HG03521 (cell line): Measurements from ENCODE around the gene AGGF1.
"Not testable (repeated sequence)": the region's sequence is repeated elsewhere in the genome, so short reads cannot be mapped to it uniquely, and the experiment has no call there.

Experiments
- ATAC-seq: cut with Tn5 transposase; IDR thresholded peaks from one replicate; pipeline ENCODE4 v1.9.1; 2021; ENCODE audit warnings: mild to moderate bottlenecking, moderate library complexity; ENCODE audit not compliant: unreplicated experiment

Gene AGGF1

DNA sequence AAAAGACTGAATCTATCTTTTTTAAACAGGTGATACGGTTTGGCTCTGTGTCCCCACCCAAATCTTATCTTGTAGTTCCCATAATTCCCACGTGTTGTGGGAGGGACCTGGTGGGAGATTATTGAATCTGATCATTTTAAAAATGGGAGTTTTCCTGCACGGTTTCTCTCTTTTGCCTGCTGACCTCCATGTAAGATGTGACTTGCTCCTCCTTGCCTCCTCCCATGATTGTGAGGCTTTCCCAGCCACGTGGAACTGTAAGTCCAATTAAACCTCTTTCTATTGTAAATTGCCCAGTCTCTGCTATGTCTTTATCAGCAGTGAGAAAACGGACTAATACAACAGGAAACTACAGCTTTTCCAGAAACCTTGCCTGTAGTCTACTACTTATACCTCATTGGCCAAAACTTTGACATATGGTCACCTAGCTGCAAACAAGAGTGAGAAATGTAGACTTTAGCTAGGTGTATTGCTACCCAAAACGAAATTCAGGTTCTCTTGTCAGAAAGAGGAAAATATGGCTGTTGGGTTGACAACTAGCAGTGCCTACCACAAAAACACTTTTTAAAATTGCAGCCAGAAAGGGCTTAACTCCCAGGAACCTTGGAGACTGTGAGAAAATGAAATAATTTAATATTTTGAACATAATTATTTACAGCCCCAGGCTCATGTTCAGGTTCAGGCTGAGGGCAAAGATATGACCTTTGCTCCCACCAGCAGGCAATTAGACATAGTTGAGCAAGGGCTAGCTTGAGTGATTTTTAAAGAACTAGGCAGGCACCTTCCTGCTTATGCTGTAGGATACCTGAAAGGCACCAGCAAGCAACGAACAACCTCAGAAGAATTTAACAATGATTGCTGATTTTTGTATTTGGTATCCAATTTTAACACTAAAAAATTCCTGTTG is 7.4 kb upstream of the AGGF1 start:
- ATAC-seq, result no peak

DNA sequence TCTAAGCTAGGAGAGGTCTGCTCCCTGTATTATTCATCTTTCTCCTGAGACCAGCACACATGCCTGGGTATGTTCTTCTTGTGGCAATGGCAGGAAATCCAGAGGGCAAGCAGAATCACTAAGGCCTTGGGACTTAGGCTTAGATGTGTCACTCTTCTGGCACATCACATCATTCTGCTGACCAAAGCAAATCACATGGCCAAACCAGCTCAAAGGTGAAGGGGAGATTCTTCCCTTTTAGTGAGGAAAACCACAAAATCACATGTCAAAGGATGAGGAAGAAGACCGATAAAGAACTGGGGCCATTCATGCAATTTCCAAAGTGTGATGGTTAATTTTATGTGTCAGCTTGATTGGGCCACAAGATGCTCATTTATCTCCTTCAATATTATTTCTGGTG is 5.7 kb upstream of the AGGF1 start:
- no peak for ATAC-seq

DNA sequence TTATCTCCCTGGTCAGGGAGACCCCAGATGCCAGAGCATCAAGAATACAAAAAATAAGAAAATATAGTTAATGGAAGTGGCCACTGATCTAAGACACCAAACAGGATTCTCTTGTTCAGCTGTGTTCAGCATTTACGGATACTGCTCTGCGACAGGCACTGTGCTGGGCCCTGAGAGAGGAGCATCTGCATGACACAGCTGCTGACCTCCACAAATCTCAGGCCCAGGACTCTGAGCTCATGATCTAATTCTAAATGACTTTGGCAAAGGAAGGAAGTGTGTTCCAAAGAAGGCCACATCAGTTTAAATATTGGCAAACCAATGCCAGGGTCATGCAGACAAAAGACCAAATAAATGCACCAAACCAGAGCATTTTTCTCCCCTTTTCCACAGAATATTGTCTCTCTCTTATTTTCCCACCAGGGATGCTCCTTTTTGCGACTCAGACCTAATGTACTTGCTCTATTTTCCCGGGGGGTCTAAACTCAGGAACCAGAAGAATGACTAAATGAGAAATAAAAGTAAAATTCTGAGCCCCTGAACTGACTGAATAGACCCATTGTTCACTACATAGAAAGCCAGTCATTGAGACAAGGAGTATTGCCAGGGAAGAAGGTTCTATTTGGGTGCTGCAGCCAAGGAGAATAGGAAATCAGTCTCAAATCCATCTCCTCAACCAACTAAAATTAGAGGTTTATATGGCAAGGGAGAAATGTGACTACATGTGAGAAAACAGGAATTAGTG is 1.4 kb upstream of the AGGF1 start:
- no peak for ATAC-seq

DNA sequence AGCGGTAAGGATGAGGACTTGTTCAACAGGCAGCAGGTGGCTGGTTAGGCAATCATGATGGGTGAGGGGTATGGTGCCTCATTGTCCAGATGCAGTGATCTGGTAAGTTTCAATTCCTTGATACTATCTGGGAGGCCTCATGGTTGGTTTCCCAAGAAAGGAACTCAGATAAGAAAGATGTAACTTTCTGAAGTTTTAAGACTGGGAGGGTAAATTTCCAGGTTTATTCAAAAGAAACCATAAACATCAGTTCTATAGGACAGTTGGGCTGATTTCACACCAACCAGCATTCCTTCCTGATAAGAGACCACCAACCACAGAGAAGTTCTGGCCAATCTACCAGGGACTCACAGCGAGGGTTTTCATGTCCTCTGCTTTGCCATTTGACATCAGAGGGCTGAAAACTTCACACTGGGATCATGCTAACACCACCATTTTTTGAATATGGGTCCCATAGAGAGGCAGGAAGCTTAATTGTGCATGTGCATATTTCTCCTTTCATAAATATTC is 773 bp upstream of the AGGF1 start:
- ATAC-seq, result no peak

DNA sequence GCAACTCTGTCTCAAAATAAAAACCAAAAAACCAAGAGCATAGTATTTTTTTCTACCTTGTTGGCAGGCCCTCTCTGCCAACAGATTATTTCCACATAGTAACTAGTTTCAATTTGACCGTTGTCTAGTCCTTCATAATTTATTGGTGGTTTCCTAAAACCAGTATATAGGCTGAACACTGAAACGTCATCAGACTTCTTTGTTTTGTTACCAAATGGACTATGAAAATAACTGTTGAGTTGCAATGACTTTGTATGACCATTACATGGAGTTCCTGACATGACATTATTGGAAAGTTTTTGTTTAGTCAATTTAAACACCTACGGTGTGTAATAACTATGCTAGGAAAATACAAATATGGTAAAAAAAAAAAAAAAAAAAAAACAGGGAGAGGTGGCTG is 1.7 kb downstream of the AGGF1 start:
- no peak for ATAC-seq

DNA sequence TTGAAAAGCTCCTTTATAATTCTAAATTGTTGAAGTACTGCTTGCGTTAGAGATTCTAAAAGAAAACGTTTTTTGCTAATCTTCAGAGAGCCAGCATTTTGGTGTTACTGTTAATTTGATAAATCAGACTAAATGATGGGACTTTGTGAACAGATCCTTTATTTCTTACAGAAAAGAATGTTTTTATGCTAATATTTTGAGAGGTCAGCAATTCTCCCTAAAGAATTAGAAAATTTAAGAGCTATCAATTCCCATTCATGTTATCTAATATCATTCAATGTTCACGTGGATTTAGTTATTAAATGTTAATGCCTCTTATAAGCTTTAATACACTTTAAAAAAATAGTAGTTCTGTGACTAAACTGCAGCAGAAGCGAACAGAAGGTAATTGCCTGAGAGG is 2.4 kb downstream of the AGGF1 start:
- ATAC-seq, result no peak

DNA sequence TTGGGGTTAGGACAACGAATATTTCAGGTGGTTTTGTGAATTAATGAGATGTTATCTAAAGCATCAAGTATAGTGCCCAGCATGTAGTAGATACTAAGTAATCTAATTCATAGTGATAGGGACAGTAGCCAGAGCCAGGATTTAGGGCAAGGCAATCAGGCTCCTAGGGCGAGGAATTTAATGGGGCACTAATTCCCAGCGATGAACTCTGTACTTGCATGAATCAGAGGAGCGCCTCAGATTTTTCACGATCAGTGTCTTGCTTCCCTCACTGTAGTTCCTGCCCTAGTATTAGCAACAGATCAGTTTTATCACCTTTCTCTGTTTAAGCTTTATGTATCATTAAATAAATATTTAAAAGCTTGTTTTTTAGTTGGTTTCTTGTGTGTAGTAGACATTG is 3.1 kb downstream of the AGGF1 start:
- ATAC-seq, result no peak

DNA sequence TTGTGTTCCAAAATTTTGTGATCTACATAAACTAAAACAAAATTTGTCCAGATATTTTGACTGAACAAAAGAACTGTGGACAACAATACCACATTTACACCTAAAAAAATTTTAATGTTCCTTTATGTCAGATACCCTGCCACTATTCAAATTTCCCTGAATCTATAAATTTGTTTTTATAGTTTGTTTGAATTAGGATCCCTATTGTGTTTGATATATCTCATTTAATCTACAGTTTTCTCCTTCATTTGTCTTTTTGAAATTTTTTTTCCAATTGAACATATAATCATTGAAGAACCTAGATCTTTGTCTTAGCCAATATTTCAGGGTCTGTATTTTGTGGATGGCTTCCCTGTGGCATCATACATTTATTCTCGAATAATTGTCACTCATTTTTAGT is 5.7 kb downstream of the AGGF1 start:
- ATAC-seq, result no peak

DNA sequence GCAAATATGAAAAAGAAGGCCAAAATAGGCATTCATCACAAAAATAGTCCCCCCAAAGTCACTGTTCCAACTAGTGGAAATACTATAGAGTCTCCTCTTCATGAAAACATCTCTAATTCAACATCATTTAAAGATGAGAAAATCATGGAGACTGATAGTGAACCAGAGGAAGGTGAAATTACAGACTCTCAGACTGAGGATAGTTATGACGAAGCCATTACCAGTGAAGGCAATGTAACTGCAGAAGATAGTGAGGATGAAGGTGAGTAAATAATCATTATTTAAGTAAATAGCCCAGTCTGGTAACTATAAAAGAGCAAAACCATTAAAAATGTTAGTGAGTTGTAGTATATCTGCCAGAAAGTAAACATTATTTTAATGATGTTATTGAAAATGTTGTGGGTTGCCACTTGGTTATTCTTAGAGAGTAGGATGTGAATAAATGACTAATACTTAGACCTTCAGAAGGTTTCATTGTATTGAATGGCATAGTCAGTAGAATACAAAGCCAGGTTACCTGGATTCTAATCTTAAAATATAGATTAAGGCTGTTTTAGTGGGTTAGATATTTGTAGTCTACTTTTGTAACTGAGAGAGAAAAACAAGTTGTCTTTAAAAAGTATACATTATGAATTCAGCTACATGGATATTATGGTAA is 16.3 kb downstream of the AGGF1 start:
- no peak for ATAC-seq

DNA sequence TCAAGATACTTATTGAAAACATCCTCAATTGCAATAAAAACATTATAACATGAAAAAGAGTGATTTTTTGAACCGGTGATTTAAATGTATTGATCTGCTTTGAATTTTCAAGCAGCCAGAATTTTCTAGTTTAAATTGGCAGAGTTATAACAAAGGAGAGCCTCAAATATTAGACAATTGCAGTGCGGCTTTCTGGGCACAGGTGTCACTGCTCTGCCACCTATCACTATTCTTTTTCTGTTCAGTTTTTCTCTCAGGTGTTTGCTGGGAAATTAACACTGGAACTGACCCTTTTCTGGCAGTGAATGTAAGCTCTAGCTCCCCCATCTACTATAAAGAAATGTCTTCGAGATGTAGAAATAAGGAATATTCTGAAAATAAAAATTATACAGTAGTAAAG is 33.8 kb downstream of the AGGF1 start:
- ATAC-seq, result no peak

DNA sequence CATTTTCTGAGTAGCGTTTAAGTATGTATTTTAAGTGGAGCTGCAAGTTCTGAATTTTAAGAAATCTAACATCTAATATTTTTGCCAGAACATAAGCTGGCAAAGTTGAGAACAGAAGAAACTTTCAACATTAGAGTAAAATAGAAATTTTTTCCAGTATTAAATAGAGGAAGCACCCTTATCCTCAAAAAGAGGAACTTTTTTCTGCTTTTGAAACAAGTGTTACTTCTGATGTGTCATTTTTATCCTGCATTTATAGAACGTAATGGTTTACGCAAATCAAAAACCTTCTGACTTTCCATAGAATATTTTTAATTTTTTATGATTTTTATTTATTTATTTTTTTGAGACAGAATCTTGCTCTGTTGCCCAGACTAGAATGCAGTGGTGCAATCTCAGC is 35.1 kb downstream of the AGGF1 start:
- ATAC-seq, result no peak

DNA sequence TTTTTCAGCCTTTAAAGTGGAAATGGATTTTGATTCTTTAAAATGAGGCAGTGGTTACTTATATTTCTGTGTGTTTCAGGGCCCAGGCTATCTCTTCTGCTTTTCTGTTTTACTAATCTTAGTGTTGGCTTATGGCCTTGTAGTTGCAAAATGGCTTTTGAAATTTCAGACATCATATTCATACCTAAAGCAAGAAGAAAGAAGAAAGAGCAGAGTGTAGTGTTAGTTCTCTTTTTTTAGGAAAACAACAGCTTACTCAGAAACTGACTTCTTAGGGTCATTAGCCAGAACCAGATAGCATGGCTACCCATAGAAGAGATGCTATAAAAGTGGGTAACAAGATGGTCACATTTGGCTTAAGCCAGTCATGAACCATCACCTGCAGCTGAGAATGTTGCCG is 36.0 kb downstream of the AGGF1 start:
- no peak for ATAC-seq

DNA sequence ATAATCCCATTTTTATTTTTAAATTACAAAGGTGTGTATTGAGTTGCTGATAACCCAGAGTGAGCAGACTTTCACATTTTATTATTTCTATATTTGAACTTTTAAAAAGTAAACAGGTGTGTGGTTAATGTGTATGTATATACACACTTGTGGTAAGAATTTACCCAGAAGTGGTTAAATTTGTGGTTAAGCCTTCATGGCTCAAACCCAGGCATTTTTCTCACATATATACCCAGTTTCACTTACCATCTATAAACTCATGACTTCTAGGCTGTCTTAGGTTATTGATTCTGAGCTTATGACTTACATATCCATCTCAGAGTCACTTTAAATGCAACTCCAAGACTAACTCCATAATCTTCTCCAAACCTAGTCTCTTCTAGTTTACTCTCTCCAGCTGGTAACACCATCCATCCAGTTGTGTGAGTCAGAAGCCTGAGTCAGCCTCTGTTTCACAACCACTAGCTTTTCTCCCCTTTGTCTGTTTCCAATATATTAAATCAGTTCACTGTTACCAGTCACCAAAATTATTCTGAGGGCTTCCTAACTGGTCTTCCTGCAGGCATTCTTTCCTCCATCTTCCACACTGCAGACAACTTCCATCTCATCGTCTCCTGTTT is 36.7 kb downstream of the AGGF1 start:
- ATAC-seq, result no peak

DNA sequence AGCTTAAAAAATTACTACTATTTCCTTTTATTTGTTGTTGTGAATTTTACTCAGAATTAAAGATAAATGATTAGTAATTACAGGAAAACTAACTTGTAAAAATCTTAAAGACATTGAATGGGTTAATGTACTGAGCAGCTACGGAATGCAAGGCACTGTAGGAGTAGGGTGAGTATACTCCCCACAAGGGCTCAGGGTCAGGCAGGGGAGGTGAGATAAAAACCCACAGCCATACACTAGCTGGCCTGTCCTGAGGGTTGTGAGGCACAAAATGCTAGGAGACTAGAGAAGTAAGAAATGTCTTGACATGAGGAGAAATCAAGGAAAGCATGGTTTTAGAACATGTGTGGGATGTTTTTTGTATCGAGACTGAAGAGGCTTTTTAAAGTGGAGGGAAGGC is 43.5 kb downstream of the AGGF1 start:
- no peak for ATAC-seq

DNA sequence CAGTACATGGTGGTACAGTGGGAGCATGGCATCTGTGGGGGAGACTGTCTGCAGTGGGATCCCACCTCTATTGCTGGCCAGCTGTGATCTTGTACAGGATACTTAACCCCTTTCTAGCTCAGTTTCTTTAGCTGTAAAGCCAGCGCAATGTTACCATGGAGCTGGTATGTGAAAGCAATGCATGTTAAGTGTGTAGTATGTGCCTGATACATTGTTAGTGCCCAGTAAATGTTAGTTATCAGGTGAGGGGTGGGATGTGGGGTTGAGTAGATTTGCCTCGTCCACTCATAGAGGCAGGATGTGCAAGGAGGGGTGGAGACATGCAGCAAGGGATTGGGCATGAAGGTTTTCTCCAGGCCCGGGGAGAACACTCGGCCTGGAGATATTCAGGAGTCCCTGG is 44.5 kb downstream of the AGGF1 start:
- no peak for ATAC-seq

DNA sequence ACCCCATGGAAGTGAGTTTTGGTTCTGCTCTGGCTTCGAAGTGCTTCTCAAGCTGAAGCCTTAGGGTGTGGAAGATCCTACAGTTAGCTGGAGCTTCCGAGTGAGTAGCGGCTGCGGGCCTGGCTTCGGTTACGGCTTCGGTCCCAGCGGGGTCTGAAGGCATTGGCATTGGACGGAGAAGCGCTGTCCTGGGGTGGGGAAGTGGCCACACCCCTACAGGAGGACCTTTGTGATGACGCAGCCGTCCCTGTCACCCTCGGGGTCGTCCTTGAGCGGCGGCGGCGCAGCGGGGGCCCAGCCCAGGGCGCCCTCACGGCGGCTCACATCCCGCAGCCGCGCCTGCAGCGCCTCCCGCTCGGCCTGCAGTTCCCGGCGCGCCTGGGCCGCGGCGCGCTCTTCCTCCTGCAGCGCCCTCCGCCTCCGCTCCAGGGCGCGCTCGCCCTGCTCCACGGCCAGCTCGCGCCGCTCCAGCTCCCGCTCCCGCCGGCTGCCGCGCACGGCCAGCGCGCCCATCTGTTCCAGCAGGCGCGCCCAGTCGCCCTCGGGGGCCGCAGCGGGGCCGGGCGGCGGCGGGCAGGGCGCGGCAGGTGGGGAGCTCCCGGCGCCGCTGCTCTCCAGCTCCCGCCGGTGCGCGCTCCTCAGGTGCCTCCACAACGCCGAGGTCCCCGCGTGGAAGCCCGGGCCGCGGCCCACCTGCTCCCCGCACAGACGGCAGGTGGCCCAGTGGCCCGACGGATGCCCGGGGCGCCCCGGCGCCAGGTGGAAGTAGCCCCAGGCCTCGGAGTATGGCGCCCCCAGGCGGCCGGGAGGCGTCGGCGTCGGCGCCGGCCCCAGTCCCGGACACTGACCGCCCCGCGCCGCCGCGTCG is 47.0 kb downstream of the AGGF1 start:
- peak; percentile 87 for ATAC-seq

DNA sequence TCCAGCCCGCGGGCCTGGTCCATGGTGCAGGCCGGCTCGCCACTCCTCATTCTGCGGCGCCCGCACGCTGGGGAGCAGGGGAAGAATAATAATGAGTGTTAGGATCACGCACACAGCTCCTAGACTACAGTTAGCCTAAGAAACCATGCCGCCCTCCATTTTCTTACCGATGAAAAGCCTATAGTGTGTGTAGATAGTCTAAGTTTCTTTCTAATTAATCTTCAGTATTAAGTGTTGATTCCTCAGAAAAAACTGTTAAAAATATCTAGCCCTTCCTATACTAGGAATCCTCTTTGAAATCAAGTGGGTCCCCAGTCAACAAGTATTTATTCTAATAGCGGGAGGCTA is 47.6 kb downstream of the AGGF1 start:
- ATAC-seq, result no peak

DNA sequence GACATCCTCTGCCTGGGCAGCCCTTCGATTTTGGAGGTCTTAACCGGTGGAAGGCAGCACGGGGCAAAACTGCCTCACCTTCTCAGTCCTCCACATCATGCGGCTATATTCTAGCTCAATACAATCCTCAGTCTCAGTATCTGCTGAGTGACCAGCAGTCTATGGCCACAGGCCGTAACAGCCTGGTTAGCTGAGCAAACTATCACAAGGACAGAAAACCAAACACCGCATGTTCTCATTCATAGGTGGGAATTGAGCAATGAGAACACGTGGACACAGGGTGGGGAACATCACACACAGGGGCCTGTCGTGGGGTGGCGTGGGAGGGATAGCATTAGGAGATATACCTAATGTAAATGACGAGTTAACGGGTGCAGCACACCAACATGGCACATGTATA is 50.3 kb downstream of the AGGF1 start:
- ATAC-seq, result not testable (repeated sequence)

DNA sequence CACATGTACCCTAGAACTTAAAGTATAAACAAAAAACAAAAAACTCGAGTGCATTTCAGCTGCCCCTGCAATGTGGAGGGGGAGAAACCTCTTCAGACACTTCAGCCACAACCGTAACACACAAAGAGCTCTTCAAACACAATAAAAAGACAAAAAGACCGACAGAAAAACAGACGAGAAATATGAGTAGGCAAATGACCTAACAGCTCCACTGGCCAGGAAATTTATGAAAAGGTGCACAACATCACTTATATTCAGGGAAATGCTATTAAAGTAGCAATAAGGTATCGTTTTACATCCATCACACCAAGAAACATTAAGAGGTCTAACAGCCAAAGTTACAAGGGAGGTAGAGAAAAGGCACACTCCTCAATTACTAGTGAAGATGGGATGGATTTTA is 50.7 kb downstream of the AGGF1 start:
- ATAC-seq, result no peak

DNA sequence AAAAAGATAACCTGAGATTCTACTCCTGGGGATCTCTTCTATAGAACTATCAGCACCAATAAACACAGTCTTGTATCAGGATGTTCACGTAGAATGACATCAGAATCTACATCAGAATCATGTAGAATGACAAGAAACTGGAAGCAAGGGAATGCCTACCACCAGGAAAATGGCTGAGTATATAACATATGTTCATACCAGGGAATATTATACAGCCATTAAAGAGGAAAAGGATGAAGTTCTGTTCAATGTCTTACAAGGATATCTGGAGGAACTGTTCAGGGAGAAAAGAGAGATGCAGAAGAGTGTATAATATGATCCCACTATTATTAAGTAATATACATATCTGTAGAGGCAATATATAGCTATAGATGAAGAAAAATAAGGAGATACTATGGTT is 52.1 kb downstream of the AGGF1 start:
- no peak for ATAC-seq
